H9 (cell line): Measurements from ENCODE around the gene ZMIZ1. TPM values are rescaled to one million over a fixed set of nuclear protein-coding genes. Genes with fewer than 3 reads are reported as not detected.

ENCODE experiments used
- DNase-seq: peaks from one replicate; pipeline ENCODE4 v3.0.0-alpha.2; 2017
- H2AFZ ChIP-seq: one replicate; pipeline ENCODE4 v1.6.1; 2013; ENCODE audit warnings: mild to moderate bottlenecking, low read length, control low read depth, moderate library complexity
- H2AK5ac ChIP-seq: 2 replicates; pipeline ENCODE4 v1.6.1; 2013; ENCODE audit warnings: low read length, control low read depth, mixed read lengths; ENCODE audit not compliant: insufficient read length
- H2BK120ac ChIP-seq: one replicate; pipeline ENCODE4 v1.6.1; 2013; ENCODE audit warnings: low read depth, mild to moderate bottlenecking, low read length, control low read depth, inconsistent platforms; ENCODE audit not compliant: poor library complexity, severe bottlenecking
- H2BK12ac ChIP-seq: 2 replicates; pipeline ENCODE4 v1.6.1; 2013; ENCODE audit warnings: low read length, control low read depth, mixed read lengths, low read depth; ENCODE audit not compliant: insufficient read length
- H2BK15ac ChIP-seq: 2 replicates; pipeline ENCODE4 v1.6.1; 2013; ENCODE audit warnings: low read depth, low read length, control low read depth
- H2BK20ac ChIP-seq: one replicate; pipeline ENCODE4 v1.6.1; 2013; ENCODE audit warnings: low read depth, mild to moderate bottlenecking, low read length, control low read depth, inconsistent platforms; ENCODE audit not compliant: poor library complexity, severe bottlenecking
- H2BK5ac ChIP-seq: 2 replicates; pipeline ENCODE4 v1.6.1; 2013; ENCODE audit warnings: low read length, control low read depth, mixed read lengths; ENCODE audit not compliant: insufficient read length
- H3K14ac ChIP-seq: 2 replicates; pipeline ENCODE4 v1.6.1; 2013; ENCODE audit warnings: low read length, control low read depth; ENCODE audit not compliant: insufficient read depth
- H3K18ac ChIP-seq: 2 replicates; pipeline ENCODE4 v1.6.1; 2013; ENCODE audit warnings: low read depth, mild to moderate bottlenecking, mixed read lengths, low read length, control low read depth; ENCODE audit not compliant: insufficient read length
- H3K23ac ChIP-seq: 2 replicates; pipeline ENCODE4 v1.6.1; 2013; ENCODE audit warnings: low read length, control low read depth, mixed read lengths, low read depth; ENCODE audit not compliant: insufficient read length
- H3K23me2 ChIP-seq: 2 replicates; pipeline ENCODE4 v1.6.1; 2013; ENCODE audit warnings: low read depth, mild to moderate bottlenecking, mixed read lengths, low read length, control low read depth; ENCODE audit not compliant: insufficient read length, poor library complexity, severe bottlenecking
- H3K27ac ChIP-seq: 2 replicates; pipeline ENCODE4 v1.5.1; 2013; ENCODE audit warnings: low read length, control low read depth, mixed read lengths, low read depth; ENCODE audit not compliant: insufficient read length
- H3K27me3 ChIP-seq: 2 replicates; pipeline ENCODE4 v1.6.1; 2013; ENCODE audit warnings: low read length, control low read depth, inconsistent platforms; ENCODE audit not compliant: insufficient read depth
- H3K4ac ChIP-seq: 2 replicates; pipeline ENCODE4 v1.6.1; 2013; ENCODE audit warnings: low read depth, mild to moderate bottlenecking, control low read depth, inconsistent platforms, low read length, moderate library complexity
- H3K4me1 ChIP-seq: 2 replicates; pipeline ENCODE4 v1.6.1; 2013; ENCODE audit warnings: low read length, control low read depth, inconsistent platforms; ENCODE audit not compliant: insufficient read depth
- H3K4me2 ChIP-seq: 2 replicates; pipeline ENCODE4 v1.6.1; 2013; ENCODE audit warnings: low read length, control low read depth, mixed read lengths; ENCODE audit not compliant: insufficient read length, insufficient read depth
- H3K56ac ChIP-seq: 2 replicates; pipeline ENCODE4 v1.6.1; 2013; ENCODE audit warnings: low read depth, mild to moderate bottlenecking, mixed read lengths, low read length, control low read depth; ENCODE audit not compliant: insufficient read length
- H3K79me1 ChIP-seq: 2 replicates; pipeline ENCODE4 v1.6.1; 2013; ENCODE audit warnings: low read depth, mild to moderate bottlenecking, moderate library complexity, low read length, control low read depth, inconsistent platforms; ENCODE audit not compliant: insufficient read depth, poor library complexity, severe bottlenecking
- H3K79me2 ChIP-seq: 2 replicates; pipeline ENCODE4 v1.6.1; 2013; ENCODE audit warnings: low read length, control low read depth, inconsistent platforms; ENCODE audit not compliant: insufficient read depth
- H3K9ac ChIP-seq: 2 replicates; pipeline ENCODE4 v1.6.1; 2013; ENCODE audit warnings: low read length, control low read depth, mixed read lengths; ENCODE audit not compliant: insufficient read length; ENCODE audit errors: extremely low read depth
- H3K9me3 ChIP-seq: one replicate; pipeline ENCODE4 v1.6.1; 2013; ENCODE audit warnings: low read depth, low read length, inconsistent platforms; ENCODE audit not compliant: control insufficient read depth
- H3T11ph ChIP-seq: one replicate; pipeline ENCODE4 v1.6.1; 2013; ENCODE audit warnings: mild to moderate bottlenecking, low read length, control low read depth, inconsistent platforms
- H4K20me1 ChIP-seq: one replicate; pipeline ENCODE4 v1.6.1; 2013; ENCODE audit not compliant: control insufficient read depth, insufficient read length, insufficient read depth
- H4K5ac ChIP-seq: 2 replicates; pipeline ENCODE4 v1.6.1; 2013; ENCODE audit warnings: low read depth, mild to moderate bottlenecking, mixed read lengths, low read length, control low read depth; ENCODE audit not compliant: insufficient read length
- H4K8ac ChIP-seq: replicated peaks from 2 replicates; pipeline ENCODE4 v1.6.1; 2013; ENCODE audit warnings: low read length, control low read depth, mixed read lengths, low read depth; ENCODE audit not compliant: insufficient read length
- H4K91ac ChIP-seq: 2 replicates; pipeline ENCODE4 v1.6.1; 2013; ENCODE audit warnings: low read depth, mild to moderate bottlenecking, moderate library complexity, mixed read lengths, low read length, control low read depth; ENCODE audit not compliant: insufficient read length
- H3K27ac Mint-ChIP-seq, 3 experiments: 2 replicates in 2 of 3; 3 replicates in 1 of 3; pipeline ENCODE4 v1.8.0; 2020 to 2021; ENCODE audit warnings: mixed read lengths in 3 of 3, mild to moderate bottlenecking in 1 of 3, moderate library complexity in 1 of 3
- H3K27me3 Mint-ChIP-seq: 2 replicates; pipeline ENCODE4 v1.8.0; 2021; ENCODE audit warnings: low read depth, mild to moderate bottlenecking, moderate library complexity, mixed read lengths
- H3K36me3 Mint-ChIP-seq, 3 experiments: 2 replicates in 2 of 3; 3 replicates in 1 of 3; pipeline ENCODE4 v1.8.0; 2020 to 2021; ENCODE audit warnings: low read depth in 3 of 3, mixed read lengths in 3 of 3; ENCODE audit not compliant: insufficient read depth in 1 of 3
- H3K4me1 Mint-ChIP-seq, 2 experiments: 2 replicates each; pipeline ENCODE4 v1.8.0; 2020; ENCODE audit warnings: mixed read lengths in 2 of 2
- H3K4me3 Mint-ChIP-seq, 2 experiments: 2 replicates in 1 of 2; 3 replicates in 1 of 2; pipeline ENCODE4 v1.8.0; 2020 to 2021; ENCODE audit warnings: mild to moderate bottlenecking in 2 of 2, mixed read lengths in 2 of 2, moderate library complexity in 1 of 2
- H3K9me3 Mint-ChIP-seq, 2 experiments: 2 replicates in 1 of 2; 3 replicates in 1 of 2; pipeline ENCODE4 v1.8.0; 2020; ENCODE audit warnings: mild to moderate bottlenecking in 2 of 2, mixed read lengths in 2 of 2, moderate library complexity in 1 of 2
- WGBS: extraction: QIAGEN DNeasy Blood & Tissue Kit; methylation state at CpG from one replicate; pipeline ENCODE4 v1.1.7; 2013; ENCODE audit warnings: missing lambda C conversion rate, low lambda C conversion rate, mixed read lengths; ENCODE audit not compliant: insufficient read length; ENCODE audit errors: extremely low coverage; 5-methylcytosine and 5-hydroxymethylcytosine counted together
- total RNA-seq: library from RNA; stranded (reverse); gene quantifications from 2 replicates; pipeline ENCODE4 v1.2.1, GENCODE V29; 2021
- TF ChIP-seq, protein P1 (sequence below): fragments of 200-600 bp; sonication (generic); conservative IDR thresholded peaks from 3 replicates; pipeline ENCODE4 v1.8.0; 2021; ENCODE audit warnings: antibody characterized with exemption, mild to moderate bottlenecking

The ZMIZ1 gene
- total RNA-seq, 1 experiment from 2014 or later: 36.9 TPM

DNA sequence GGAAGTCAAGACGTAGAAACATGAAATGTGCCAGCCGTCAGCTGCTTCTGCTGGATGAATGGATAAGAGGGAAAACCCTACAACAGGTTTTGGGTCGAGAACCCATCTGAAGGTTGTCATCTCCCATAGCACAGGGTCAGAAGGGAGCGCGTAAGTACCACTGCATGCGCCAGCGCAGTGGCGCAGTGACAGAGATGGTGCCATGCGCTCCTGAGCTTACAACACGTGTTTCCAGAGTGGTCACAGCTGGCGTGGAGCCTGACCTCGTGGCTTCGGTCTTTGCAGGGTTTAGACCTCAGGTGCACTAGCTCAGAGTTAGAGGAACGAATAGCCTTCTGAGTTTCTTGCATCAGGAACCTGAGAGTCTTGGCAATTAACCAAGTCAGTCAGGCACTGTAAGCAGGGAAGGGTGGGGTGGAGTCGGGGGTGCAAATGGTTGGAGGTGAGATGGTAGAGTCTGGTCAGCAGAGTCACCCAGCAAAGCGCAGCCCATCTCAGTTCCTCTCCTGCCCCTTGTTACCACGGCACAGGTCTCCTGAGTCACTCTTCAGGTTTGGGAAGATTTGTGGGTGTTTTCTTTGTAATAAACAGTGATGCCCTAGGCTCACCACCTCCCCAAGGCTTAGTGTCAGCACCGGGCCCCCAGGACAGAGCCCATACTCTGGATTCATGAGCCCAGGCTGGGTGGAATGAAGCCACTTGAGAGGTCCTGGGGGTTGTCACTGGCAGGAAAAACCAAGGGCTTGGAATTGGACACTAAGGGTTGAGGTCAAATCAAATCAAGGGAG lies 194.4 kb downstream of the ZMIZ1 start:
- no peak overlapping the region for H3K14ac ChIP-seq
- H3K79me2 ChIP-seq: no peaks in the 10 kb centered on the region
- H3K9me3 ChIP-seq: no peaks in the 10 kb centered on the region
- H2BK12ac ChIP-seq: no peak overlapping the region
- no peak overlapping the region for H3K27ac ChIP-seq
- no peaks in the 10 kb centered on the region for H4K20me1 ChIP-seq
- H2BK5ac ChIP-seq: no peak overlapping the region
- no peak overlapping the region for H4K5ac ChIP-seq
- H3K4ac ChIP-seq: no peak overlapping the region
- no peak overlapping the region for H2BK120ac ChIP-seq
- no peak overlapping the region for H2AK5ac ChIP-seq
- H3T11ph ChIP-seq: no peak overlapping the region
- H3K18ac ChIP-seq: no peak overlapping the region
- no peak overlapping the region for H2BK20ac ChIP-seq
- Mint-ChIP-seq H3K36me3 (peaks cover 3 to 9% (median 4%) of the 10 kb centered on the region in 3 experiments; a peak in 6 of 7 replicates), H3K9me3 (no peaks in the 10 kb centered on the region), H3K27me3 (no peaks in the 10 kb centered on the region), H3K4me3 (no peak overlapping the region), H3K4me1 (peaks cover 23 to 44% of the 10 kb centered on the region in 2 experiments), H3K27ac (no peak overlapping the region; a peak in 2 of 7 replicates)
- no peak overlapping the region for H3K4me2 ChIP-seq
- H2AFZ ChIP-seq: no peak overlapping the region
- no peaks in the 10 kb centered on the region for H3K23me2 ChIP-seq
- no peak overlapping the region for H3K23ac ChIP-seq
- no peak overlapping the region for H2BK15ac ChIP-seq
- H3K27me3 ChIP-seq: no peaks in the 10 kb centered on the region
- H4K8ac ChIP-seq: no peak overlapping the region
- H4K91ac ChIP-seq: no peak overlapping the region
- no peak overlapping the region for H3K9ac ChIP-seq
- TF ChIP-seq, protein P1, sequence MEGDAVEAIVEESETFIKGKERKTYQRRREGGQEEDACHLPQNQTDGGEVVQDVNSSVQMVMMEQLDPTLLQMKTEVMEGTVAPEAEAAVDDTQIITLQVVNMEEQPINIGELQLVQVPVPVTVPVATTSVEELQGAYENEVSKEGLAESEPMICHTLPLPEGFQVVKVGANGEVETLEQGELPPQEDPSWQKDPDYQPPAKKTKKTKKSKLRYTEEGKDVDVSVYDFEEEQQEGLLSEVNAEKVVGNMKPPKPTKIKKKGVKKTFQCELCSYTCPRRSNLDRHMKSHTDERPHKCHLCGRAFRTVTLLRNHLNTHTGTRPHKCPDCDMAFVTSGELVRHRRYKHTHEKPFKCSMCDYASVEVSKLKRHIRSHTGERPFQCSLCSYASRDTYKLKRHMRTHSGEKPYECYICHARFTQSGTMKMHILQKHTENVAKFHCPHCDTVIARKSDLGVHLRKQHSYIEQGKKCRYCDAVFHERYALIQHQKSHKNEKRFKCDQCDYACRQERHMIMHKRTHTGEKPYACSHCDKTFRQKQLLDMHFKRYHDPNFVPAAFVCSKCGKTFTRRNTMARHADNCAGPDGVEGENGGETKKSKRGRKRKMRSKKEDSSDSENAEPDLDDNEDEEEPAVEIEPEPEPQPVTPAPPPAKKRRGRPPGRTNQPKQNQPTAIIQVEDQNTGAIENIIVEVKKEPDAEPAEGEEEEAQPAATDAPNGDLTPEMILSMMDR: no peak
- no peaks in the 10 kb centered on the region for H3K79me1 ChIP-seq
- H3K4me1 ChIP-seq: no peaks in the 10 kb centered on the region
- no peak overlapping the region for H3K56ac ChIP-seq
- no CpG with 5 or more reads among the region's 18 CpGs for WGBS
- no peak for DNase-seq
